Activated B cell treated with CpG ODN at 0.5 μM for 24 hours (primary cell): Measurements from ENCODE around the gene CDH26. TPM values are rescaled to one million over a fixed set of nuclear protein-coding genes. Genes with fewer than 3 reads are reported as not detected.

ENCODE experiments used
- ATAC-seq: fragments of 200-7000 bp; cut with Tn5 transposase; one replicate; pipeline ENCODE4 v1.10.0; 2021; ENCODE audit warnings: low read depth, mild to moderate bottlenecking, moderate library complexity
- CTCF ChIA-PET: fragments of 350-600 bp; sonication (Branson Sonifier 250); formaldehyde crosslinking; loops from one replicate; lab custom pipeline; 2021; ENCODE audit warnings: antibody characterized with exemption; lab: Charles Lee
- POLR2A ChIA-PET: fragments of 350-600 bp; sonication (Branson Sonifier 250); formaldehyde crosslinking; loops from one replicate; lab custom pipeline; 2021; ENCODE audit warnings: antibody characterized with exemption; lab: Charles Lee
- DNase-seq: peaks from one replicate; pipeline ENCODE4 v3.0.0; 2022
- H3K27ac Mint-ChIP-seq: one replicate; pipeline ENCODE4 v1.8.0; 2020; ENCODE audit warnings: mixed read lengths
- H3K27me3 Mint-ChIP-seq: one replicate; pipeline ENCODE4 v1.8.0; 2021; ENCODE audit warnings: mixed read lengths
- H3K36me3 Mint-ChIP-seq: one replicate; pipeline ENCODE4 v1.8.0; 2021; ENCODE audit warnings: low read depth, mixed read lengths
- H3K4me1 Mint-ChIP-seq: one replicate; pipeline ENCODE4 v1.8.0; 2021; ENCODE audit warnings: mixed read lengths
- H3K4me3 Mint-ChIP-seq: one replicate; pipeline ENCODE4 v1.8.0; 2020; ENCODE audit warnings: mild to moderate bottlenecking, mixed read lengths
- H3K9me3 Mint-ChIP-seq: one replicate; pipeline ENCODE4 v1.8.0; 2020; ENCODE audit warnings: mixed read lengths
- intact Hi-C: fragments of 100-400 bp; cut with micrococcal nuclease; formaldehyde crosslinking; loops from one replicate; pipeline ENCODE4 v1.15.1; 2024
- total RNA-seq: library from RNA; stranded (reverse); gene quantifications from 2 replicates; pipeline ENCODE4 v1.2.3, GENCODE V29; 2022
- TF ChIP-seq, protein P1 (sequence below): fragments of 200-600 bp; IDR thresholded peaks from one replicate; pipeline ENCODE4 v1.8.0; 2022; ENCODE audit warnings: antibody characterized with exemption, mild to moderate bottlenecking

The CDH26 gene
- total RNA-seq, 1 donor from 2014 or later: 1.4 TPM

DNA sequence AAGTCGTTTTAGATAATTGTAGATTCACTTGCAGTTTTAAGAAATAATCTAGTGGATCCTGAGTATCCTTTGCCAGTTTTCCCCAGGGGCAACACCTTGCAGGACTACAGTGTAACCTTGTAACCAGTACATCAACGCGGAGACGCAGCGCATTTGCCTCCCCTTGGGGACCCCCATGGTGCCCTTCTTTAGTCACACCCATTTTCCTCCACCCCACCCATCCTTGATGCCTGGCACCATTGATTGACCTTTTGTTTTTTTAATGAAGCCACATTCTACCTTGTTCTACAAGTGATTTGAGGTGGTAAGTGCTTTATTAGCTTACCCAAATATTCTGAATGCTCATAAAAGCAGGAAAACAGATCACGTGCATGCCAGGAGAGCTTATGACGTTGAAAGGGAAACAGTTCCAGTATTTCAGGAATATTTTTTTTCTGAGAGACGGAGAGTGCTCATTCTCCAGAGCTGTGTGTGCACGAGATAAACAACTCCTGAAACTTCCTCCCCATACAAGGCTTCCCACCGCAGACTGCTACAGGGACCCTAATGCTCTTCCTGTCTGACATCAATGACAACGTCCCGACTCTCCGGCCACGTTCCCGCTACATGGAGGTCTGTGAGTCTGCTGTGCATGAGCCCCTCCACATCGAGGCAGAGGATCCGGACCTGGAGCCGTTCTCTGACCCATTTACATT lies 35.7 kb downstream of the CDH26 start:
- DNase-seq (no peak), ATAC-seq (no peak)
- no peaks in the 10 kb centered on the region for H3K4me1 Mint-ChIP-seq
- ChIA-PET CTCF (no interaction called here), POLR2A (no interaction called here)
- TF ChIP-seq, protein P1, sequence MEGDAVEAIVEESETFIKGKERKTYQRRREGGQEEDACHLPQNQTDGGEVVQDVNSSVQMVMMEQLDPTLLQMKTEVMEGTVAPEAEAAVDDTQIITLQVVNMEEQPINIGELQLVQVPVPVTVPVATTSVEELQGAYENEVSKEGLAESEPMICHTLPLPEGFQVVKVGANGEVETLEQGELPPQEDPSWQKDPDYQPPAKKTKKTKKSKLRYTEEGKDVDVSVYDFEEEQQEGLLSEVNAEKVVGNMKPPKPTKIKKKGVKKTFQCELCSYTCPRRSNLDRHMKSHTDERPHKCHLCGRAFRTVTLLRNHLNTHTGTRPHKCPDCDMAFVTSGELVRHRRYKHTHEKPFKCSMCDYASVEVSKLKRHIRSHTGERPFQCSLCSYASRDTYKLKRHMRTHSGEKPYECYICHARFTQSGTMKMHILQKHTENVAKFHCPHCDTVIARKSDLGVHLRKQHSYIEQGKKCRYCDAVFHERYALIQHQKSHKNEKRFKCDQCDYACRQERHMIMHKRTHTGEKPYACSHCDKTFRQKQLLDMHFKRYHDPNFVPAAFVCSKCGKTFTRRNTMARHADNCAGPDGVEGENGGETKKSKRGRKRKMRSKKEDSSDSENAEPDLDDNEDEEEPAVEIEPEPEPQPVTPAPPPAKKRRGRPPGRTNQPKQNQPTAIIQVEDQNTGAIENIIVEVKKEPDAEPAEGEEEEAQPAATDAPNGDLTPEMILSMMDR: no peak
- intact Hi-C loops: no loop called here
- no peak overlapping the region for H3K27ac Mint-ChIP-seq
- no peak overlapping the region for H3K4me3 Mint-ChIP-seq
- no peaks in the 10 kb centered on the region for H3K9me3 Mint-ChIP-seq
- no peaks in the 10 kb centered on the region for H3K36me3 Mint-ChIP-seq
- peaks cover 6% of the 10 kb centered on the region for H3K27me3 Mint-ChIP-seq

DNA sequence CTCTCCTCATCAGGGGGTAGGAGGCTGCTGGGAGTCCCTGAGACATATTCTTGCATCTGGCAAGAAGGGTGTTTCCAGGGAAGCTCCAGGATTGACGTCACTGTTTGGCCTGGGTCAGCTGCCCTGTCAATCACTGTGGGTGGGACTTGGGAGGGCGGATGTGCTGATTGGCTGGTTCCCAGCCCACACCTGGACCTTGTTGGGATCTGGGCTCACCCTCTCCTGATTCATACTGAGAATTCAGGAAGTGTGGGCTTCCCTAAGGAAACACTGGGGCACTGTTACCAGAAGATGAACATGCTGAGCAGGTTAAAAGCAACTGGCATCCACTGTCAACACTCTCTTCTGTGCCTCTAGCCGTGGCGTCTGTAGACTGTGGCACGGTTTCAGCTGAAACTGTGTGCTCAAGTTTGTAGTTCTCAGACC lies 36.5 kb downstream of the CDH26 start:
- no peak overlapping the region for H3K4me3 Mint-ChIP-seq
- DNase-seq: no peak
- H3K9me3 Mint-ChIP-seq: no peaks in the 10 kb centered on the region
- H3K27me3 Mint-ChIP-seq: peaks cover 6% of the 10 kb centered on the region
- ChIA-PET POLR2A (no interaction called here), CTCF (no interaction called here)
- H3K4me1 Mint-ChIP-seq: no peaks in the 10 kb centered on the region
- no peak overlapping the region for H3K27ac Mint-ChIP-seq
- TF ChIP-seq, protein P1: no peak
- intact Hi-C loops: no loop called here
- ATAC-seq: no peak
- H3K36me3 Mint-ChIP-seq: no peaks in the 10 kb centered on the region

DNA sequence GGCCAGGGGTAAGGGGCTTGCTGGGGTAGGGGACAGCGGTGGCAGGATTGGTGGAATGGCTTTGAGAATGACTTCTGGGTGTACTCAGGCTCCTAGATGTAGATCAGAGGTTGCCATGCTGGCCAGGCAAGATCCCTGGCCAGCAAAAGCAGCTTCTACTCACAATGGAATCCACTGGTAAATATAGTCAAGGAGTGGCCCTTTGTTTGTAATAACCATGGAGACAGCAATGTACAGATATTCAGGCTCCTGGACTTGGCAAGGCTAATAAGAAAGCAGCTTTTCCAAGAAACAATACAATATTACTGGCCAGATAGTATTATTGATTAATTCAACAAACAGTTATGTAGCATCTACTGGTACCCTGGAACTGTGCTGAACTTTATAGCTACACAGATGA lies 37.9 kb downstream of the CDH26 start:
- H3K9me3 Mint-ChIP-seq: no peaks in the 10 kb centered on the region
- intact Hi-C loops: no loop called here
- TF ChIP-seq, protein P1: no peak
- CTCF ChIA-PET: no interaction called here
- H3K27ac Mint-ChIP-seq: no peak overlapping the region
- ATAC-seq (no peak), DNase-seq (no peak)
- H3K27me3 Mint-ChIP-seq: peaks cover 6% of the 10 kb centered on the region
- POLR2A ChIA-PET: no interaction called here
- H3K4me3 Mint-ChIP-seq: no peak overlapping the region
- no peaks in the 10 kb centered on the region for H3K4me1 Mint-ChIP-seq
- peaks cover 2% of the 10 kb centered on the region for H3K36me3 Mint-ChIP-seq

DNA sequence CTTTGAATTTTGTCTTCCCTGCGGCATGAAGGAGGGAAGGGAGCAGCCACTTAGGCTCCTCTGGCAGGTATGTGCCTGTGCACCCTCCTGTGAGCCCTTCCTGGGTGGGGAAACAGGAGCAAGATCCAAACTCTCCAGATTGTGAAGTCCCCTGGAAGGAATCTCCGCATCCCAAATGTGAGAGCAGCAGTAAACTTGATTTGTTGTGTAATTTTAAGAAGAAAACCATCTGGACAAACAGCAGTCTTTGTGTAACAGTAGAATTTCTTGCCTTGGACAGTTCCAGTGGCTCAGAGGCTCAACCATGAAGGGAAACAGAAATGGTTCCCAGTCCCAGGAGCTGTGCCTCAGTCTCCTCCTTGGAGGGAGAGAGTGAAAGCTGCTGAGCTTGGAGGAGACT lies 39.7 kb downstream of the CDH26 start:
- intact Hi-C loops: no loop called here
- no peaks in the 10 kb centered on the region for H3K4me1 Mint-ChIP-seq
- no peaks in the 10 kb centered on the region for H3K9me3 Mint-ChIP-seq
- TF ChIP-seq, protein P1: no peak
- ChIA-PET POLR2A (no interaction called here), CTCF (no interaction called here)
- ATAC-seq (no peak), DNase-seq (no peak)
- H3K27ac Mint-ChIP-seq: no peak overlapping the region
- H3K27me3 Mint-ChIP-seq: peaks cover 6% of the 10 kb centered on the region
- H3K4me3 Mint-ChIP-seq: no peak overlapping the region
- H3K36me3 Mint-ChIP-seq: peaks cover 2% of the 10 kb centered on the region

DNA sequence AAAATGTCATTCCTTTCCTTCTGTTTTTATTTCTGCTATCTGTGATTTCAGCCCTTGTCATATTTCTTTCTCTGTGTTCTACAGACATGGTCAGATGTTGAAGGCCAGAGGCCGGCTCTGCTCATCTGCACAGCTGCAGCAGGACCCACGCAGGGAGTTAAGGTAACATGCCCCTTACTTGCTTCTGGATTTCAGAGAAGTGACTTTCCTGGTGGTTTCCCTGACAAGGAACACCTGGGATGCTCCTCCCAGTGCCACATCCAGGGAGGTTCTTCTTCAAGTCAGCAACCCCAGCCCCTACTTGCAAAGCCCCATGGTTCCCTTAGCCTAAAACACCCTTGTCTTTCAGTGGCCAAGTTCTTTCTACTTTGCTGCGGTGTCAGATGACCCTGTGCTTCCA lies 41.3 kb downstream of the CDH26 start:
- intact Hi-C loops: no loop called here
- POLR2A ChIA-PET: no interaction called here
- no peak for DNase-seq
- TF ChIP-seq, protein P1: no peak
- Mint-ChIP-seq H3K36me3 (peaks cover 2% of the 10 kb centered on the region), H3K27me3 (peaks cover 3% of the 10 kb centered on the region), H3K4me1 (no peaks in the 10 kb centered on the region), H3K9me3 (no peaks in the 10 kb centered on the region), H3K4me3 (no peak overlapping the region), H3K27ac (no peak overlapping the region)
- ATAC-seq: no peak
- CTCF ChIA-PET: no interaction called here
